ENCODE measurements around the gene SNAPC2. TPM values are rescaled to one million over a fixed set of nuclear protein-coding genes. Genes with fewer than 3 reads are reported as not detected.

Gene SNAPC2
- total and polyA plus RNA-seq, 2 of the 13 experiments (the other 11 are each of a cell fraction or from before 2014, with no cell fraction given): 10.2 to 12.7 TPM

- H3K9ac ChIP-seq (ENCODE audit: insufficient read depth, low read depth, low read length): peak within 1 kb of the TSS; percentile 86
- intact Hi-C loops (cut with micrococcal nuclease; ENCODE audit: unreplicated experiment): no loop called here
- no peak for FAIRE-seq
- TF ChIP-seq IRF2 (CRISPR knock-in tag; IDR thresholded peaks at IDR 0.05): peak; percentile 52; the same call in 1 of the 2 replicates
- TF ChIP-seq, protein P1, sequence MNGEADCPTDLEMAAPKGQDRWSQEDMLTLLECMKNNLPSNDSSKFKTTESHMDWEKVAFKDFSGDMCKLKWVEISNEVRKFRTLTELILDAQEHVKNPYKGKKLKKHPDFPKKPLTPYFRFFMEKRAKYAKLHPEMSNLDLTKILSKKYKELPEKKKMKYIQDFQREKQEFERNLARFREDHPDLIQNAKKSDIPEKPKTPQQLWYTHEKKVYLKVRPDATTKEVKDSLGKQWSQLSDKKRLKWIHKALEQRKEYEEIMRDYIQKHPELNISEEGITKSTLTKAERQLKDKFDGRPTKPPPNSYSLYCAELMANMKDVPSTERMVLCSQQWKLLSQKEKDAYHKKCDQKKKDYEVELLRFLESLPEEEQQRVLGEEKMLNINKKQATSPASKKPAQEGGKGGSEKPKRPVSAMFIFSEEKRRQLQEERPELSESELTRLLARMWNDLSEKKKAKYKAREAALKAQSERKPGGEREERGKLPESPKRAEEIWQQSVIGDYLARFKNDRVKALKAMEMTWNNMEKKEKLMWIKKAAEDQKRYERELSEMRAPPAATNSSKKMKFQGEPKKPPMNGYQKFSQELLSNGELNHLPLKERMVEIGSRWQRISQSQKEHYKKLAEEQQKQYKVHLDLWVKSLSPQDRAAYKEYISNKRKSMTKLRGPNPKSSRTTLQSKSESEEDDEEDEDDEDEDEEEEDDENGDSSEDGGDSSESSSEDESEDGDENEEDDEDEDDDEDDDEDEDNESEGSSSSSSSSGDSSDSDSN (CRISPR knock-in tag; IDR thresholded peaks at IDR 0.05): peak; percentile 84
- 0 out of 2 replicates have a peak, but pooled peaks have one; percentile 42 for TF ChIP-seq ZNF333 (CRISPR knock-in tag; IDR thresholded peaks at IDR 0.05; ENCODE audit: borderline replicate concordance)
- peak; percentile 91 for TF ChIP-seq ZFX (CRISPR knock-in tag; IDR thresholded peaks at IDR 0.05; ENCODE audit: low read depth)
- 0 out of 2 replicates have a peak, but pooled peaks have one; percentile 38 for TF ChIP-seq ZNF792 (CRISPR knock-in tag; IDR thresholded peaks at IDR 0.05)
- TF ChIP-seq ZNF543 (CRISPR knock-in tag; IDR thresholded peaks at IDR 0.05): 0 out of 2 replicates have a peak, but pooled peaks have one; percentile 68
- TF ChIP-seq ZNF430 (CRISPR knock-in tag; IDR thresholded peaks at IDR 0.05): no peak; the same call in none of the 2 replicates
- TF ChIP-seq ZNF337 (CRISPR knock-in tag; IDR thresholded peaks at IDR 0.05; ENCODE audit: borderline replicate concordance, low read depth): no peak
- TF ChIP-seq TBX2 (CRISPR knock-in tag; IDR thresholded peaks at IDR 0.05; ENCODE audit: borderline replicate concordance): 0 out of 2 replicates have a peak, but pooled peaks have one; percentile 22
- TF ChIP-seq KLF9 (CRISPR knock-in tag; IDR thresholded peaks at IDR 0.05; ENCODE audit: low read depth): peak; percentile 51; the same call in 1 of the 2 replicates
- TF ChIP-seq FOSL2 (CRISPR knock-in tag; IDR thresholded peaks at IDR 0.05): peak; percentile 67
- TF ChIP-seq DRAP1 (CRISPR knock-in tag; IDR thresholded peaks at IDR 0.05): peak; percentile 44; the same call in 1 of the 2 replicates
- TF ChIP-seq, protein P2, sequence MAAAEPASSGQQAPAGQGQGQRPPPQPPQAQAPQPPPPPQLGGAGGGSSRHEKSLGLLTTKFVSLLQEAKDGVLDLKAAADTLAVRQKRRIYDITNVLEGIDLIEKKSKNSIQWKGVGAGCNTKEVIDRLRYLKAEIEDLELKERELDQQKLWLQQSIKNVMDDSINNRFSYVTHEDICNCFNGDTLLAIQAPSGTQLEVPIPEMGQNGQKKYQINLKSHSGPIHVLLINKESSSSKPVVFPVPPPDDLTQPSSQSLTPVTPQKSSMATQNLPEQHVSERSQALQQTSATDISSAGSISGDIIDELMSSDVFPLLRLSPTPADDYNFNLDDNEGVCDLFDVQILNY (CRISPR knock-in tag; conservative IDR thresholded peaks at IDR 0.05): no peak
- no peak for TF ChIP-seq SETDB1 (CRISPR knock-in tag; IDR thresholded peaks at IDR 0.05; ENCODE audit: borderline replicate concordance)
- peak; percentile 72 for TF ChIP-seq SRSF1 (optimal IDR thresholded peaks at IDR 0.05; ENCODE audit: low read depth, low read length)
- TF ChIP-seq NRL (CRISPR knock-in tag; IDR thresholded peaks at IDR 0.05; ENCODE audit: borderline replicate concordance): 0 out of 2 replicates have a peak, but pooled peaks have one; percentile 23
- TF ChIP-seq, protein P3, sequence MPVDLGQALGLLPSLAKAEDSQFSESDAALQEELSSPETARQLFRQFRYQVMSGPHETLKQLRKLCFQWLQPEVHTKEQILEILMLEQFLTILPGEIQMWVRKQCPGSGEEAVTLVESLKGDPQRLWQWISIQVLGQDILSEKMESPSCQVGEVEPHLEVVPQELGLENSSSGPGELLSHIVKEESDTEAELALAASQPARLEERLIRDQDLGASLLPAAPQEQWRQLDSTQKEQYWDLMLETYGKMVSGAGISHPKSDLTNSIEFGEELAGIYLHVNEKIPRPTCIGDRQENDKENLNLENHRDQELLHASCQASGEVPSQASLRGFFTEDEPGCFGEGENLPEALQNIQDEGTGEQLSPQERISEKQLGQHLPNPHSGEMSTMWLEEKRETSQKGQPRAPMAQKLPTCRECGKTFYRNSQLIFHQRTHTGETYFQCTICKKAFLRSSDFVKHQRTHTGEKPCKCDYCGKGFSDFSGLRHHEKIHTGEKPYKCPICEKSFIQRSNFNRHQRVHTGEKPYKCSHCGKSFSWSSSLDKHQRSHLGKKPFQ (CRISPR knock-in tag; IDR thresholded peaks at IDR 0.05; ENCODE audit: insufficient replicate concordance): no peak
- no peak for TF ChIP-seq ZNF761 (CRISPR knock-in tag; conservative IDR thresholded peaks at IDR 0.05)
These were observed 31.9 kb upstream of the SNAPC2 start, which contains the start of gene LRRC8E for GRCh38 chr19:7888145-7888825. Gene LRRC8E, plus strand, starts transcription at chr19:7888510. Its CDS starts 7,094 bp downstream, at chr19:7895604.

More at GRCh38 chr19:7888145-7888825, 31.9 kb upstream of the SNAPC2 start, which contains the start of gene LRRC8E:
- H2AFZ ChIP-seq (ENCODE audit: low read length): no peak within 1 kb of the TSS
- H3K27ac ChIP-seq (ENCODE audit: extremely low read length, insufficient read depth, low read length): peak within 1 kb of the TSS; percentile 58
- CTCF ChIA-PET (ENCODE audit: low intra/inter-chr PET ratio, low total read pairs): no interaction called here
- H3K27me3 ChIP-seq (ENCODE audit: control insufficient read depth in 1 of 2, insufficient read depth in 2 of 2, low read length in 2 of 2): no peaks in the 10 kb centered on the region
- peaks cover 7% of the 10 kb centered on the region for H3K79me2 ChIP-seq (ENCODE audit: insufficient read depth, low read length)
- peak within 1 kb of the TSS; percentile 82 to 93 (median 90) for H3K4me3 ChIP-seq (replicated peaks in 1 of 3; ENCODE audit: insufficient read depth in 1 of 3, low read depth in 2 of 3, low read length in 3 of 3)
- peaks cover 66% of the 10 kb centered on the region for H3K4me1 ChIP-seq (ENCODE audit: insufficient read depth, low read length)
- in situ Hi-C loops (cut with HindIII; ENCODE audit: extremely low pct_ligation_motif_present, low pct_unique_long_range_greater_than_20kb): no loop called here
- H3K4me2 ChIP-seq (ENCODE audit: low read depth, low read length): peak within 1 kb of the TSS; percentile 88
- H3K36me3 ChIP-seq (replicated peaks in 1 of 2; ENCODE audit: control insufficient read depth in 1 of 2, insufficient read depth in 2 of 2, low read length in 2 of 2): no peaks in the 10 kb centered on the region
- no peaks in the 10 kb centered on the region for H3K9me3 ChIP-seq (ENCODE audit: low read length)
- no peaks in the 10 kb centered on the region for H4K20me1 ChIP-seq (ENCODE audit: insufficient read depth, low read length)
- ATAC-seq (peak; percentile 94), DNase-seq (ENCODE audit: low spot score) (peak; percentile 59)
- BruUV-seq (replicated peaks): no TSS peak
- 4% methylated on average over 5 of the region's 53 CpGs for WGBS (ENCODE audit: low lambda C conversion rate)
- POLR2A ChIA-PET: interaction anchor here (0.8 to 8.1 kb wide), 12 partner anchors 9 to 57 kb away, joined by 4 to 75 read pairs (median 6); partner anchors contain the start of genes MAP2K7, PRR36, SNAPC2 and TIMM44
